NCI-H69 (cell line): ENCODE measurements around the gene RBPJ.
"Not testable (repeated sequence)": the region's sequence is repeated elsewhere in the genome, so short reads cannot be mapped to it uniquely, and the experiment has no call there.

Experiments used
- DNase-seq: peaks from one replicate; lab custom pipeline; 2025; lab: John Stamatoyannopoulos, UW

RBPJ gene

DNA sequence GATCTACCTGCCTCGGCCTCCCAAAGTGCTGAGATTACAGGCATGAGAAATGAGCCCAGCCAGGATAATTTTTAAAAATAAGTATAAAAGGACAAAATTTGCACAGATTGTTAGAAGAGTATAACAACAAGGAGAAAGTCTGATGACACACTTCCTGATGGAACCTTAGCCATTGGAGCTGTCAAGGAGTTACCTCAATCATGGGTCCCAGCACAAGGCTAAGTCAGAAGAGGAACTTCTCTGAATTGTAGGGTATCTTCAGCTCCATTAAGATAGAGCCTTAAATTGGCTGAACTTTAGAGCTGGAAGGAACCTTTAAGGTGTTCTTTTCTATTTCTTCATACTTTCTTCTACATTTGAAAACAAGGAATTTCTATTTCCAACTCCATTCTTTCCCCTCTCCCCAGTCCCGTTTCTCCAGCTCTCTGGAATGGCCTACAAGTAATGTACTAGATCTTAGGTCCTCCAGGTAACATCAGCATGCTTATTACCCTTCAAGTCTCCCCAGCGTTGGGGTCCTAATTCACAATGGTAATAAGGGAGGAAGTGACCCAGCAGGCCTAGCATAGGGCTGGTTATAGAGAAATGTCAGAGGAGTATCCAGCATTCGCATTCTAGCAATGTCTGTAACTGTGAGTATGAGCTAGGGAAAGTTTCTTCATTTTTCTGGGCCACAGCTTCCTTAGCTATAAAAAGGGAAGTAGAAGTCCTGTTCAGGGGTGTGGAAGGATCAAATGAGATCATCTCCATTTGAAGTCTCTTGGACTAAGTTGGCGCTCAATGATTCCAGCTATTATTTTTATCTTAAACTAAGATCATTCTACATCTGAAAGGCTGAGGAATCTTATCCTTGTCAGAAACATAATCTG lies 18.5 kb upstream of the RBPJ start:
- DNase-seq = no peak

DNA sequence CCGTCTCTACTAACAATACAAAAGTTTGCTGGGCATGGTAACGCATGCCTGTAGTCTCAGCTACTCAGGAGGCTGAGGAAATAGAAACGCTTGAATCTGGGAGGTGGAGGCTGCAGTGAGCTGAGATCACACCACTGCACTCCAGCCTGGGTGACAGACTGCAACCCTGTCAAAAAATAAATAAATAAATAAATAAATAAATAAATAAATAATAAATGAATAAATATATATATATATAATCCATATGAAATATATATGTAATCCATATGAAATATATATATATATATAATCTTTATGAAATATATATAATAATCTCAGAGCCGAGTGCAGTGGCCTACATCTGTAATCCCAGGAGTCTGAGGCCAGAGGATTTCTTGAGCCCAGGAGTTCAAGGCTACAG lies 17.8 kb upstream of the RBPJ start:
- DNase-seq = no peak

- DNase-seq = no peak
Observed at GRCh38 chr4:26307037-26307800, 13.6 kb upstream of the RBPJ start.

DNA sequence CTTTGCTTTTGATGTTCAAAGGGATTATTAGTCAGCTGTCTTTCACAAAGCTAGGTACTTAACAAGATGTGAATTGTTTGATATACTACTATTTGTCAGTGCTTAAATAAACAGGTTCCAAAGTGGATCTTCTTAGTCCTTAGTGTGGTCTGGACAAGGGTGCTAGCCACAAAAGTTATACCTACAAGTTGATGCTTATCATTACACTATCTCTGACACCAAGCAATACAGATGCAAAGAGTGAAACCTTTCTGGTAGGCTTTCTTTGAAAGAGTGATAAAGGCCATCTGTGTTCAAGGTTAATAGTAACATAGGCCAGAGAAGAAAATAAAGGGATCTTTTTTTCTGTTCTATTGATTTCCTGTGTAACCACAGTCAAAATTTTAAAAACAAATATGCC lies 12.2 kb upstream of the RBPJ start:
- DNase-seq = no peak

GRCh38 chr4:26310264-26310663 lies 10.6 kb upstream of the RBPJ start:
- DNase-seq = no peak

- no peak for DNase-seq
Observed at GRCh38 chr4:26311633-26312032, 9.2 kb upstream of the RBPJ start.

DNA sequence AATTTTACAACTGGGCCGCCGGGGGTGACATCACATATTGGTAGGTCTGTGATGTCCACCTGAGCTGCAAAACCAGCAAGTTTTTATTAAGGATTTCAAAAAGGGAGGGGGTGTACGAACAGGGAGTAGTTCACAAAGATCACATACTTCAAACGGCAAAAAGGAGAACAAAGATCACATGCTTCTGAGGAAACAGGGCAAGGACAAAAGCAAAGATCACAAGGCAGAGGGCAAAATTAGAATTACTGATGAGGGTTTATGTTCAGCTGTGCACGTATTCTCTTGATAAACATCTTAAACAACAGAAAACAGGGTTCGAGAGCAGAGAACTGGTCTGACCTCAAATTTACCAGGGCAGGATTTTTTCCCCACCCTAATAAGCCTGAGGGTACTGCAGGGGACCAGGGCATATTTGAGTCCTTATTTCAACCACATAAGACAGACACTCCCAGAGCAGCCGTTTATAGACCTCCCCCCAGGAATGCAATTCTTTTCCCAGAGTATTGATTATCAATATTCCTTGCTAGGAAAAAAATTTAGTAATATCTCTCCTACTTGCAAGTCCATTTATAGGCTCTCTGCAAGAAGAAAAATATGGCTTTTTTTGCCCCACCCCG lies 5.4 kb upstream of the RBPJ start:
- DNase-seq = not testable (repeated sequence)

- DNase-seq = no peak
Observed at GRCh38 chr4:26317766-26318165, 3.0 kb upstream of the RBPJ start.

DNA sequence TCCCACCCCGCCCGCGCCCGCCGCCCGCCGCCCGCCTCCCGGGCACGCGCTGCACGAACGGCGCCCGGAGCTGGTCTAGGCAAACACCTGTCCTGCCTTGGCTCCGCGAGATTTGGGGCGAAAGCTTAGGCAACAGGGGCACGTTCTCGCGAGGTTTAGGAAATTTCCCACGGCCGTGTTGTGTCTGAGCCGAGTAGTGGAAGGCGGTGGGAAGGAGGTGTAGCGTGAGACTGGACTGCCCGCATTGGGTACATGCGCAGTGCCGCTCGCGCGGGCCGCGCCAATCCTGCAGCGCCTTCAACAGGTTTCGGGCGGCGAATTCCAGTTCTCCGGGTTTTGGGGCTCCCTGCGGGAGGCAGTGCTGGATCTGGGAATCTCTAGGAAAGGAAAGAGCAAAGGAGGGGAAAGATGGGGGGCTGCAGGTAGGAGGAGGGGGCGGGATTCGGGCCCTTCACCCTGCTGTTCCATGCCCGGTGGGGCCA lies 1.3 kb upstream of the RBPJ start:
- peak; percentile 99 for DNase-seq

DNA sequence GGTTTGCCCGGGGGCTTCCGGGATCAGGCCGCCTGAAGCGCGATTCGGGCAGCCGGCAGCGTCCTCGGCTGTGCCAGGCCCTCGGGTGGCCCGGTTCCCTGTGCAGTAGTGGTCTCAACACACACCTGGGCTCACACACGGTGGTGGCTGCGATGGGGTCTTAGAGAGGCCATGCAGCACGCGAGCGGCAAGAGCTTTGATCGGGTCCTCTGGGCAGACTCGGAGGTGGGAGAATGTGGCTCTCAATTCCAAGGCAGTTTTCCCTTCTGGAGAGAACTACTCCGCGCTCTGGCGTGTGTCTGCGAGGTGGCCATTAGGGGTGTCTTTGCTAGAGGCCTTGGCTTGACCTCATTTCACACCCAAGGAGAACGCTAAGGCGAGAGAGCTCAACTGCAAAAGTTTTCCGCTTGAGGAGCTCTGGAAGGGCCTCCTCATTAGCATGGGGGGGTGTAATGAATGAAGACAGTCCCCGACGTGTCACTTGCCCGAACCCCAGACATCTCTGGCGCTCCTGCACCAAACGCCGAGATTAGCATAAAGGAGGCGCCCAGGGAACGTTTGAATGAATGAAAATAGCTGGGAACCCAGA lies 771 bp upstream of the RBPJ start:
- no peak for DNase-seq

- peak; percentile 63 for DNase-seq
Observed at GRCh38 chr4:26321373-26322221, 783 bp downstream of the RBPJ start.

DNA sequence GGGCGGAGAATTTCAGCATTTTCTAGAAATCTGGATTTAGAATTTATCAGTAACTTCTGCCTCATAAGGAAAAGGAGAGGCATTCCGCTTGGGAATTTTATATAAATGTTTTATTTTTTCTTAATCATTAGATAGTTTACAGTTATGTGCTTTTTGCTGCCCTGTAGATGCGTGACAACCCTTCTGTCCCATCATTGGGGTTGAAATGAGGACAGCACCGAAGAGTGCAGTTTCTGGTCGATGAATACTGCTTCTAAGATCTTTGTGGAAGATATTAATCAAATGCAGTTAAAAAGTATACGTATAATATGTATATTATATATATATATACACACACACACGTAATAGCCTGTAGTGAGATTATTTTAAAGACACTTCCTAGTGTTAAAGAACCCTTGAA lies 1.5 kb downstream of the RBPJ start:
- DNase-seq = no peak

- DNase-seq = no peak
Observed at GRCh38 chr4:26323821-26324220, 3.0 kb downstream of the RBPJ start.

DNA sequence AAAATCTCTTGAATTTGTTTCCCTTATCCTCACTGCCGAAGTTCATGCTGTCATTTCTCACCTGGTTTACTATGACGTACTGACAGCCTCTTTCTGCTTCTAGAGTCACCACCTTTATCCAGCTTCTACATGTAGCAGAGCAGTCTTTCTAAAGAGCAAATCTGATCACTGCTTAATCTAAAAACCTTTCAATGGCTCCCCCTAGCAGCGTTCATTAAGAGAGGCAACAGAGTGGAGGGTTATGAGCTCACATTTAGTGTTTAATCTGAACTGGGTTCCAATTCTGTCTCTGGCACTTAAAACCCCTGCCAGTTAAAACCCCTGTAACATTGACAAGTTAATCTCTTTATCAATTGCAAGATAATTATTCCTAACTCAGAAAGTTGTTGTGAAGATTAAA lies 4.4 kb downstream of the RBPJ start:
- peak; percentile 61 for DNase-seq

GRCh38 chr4:26326791-26327190 lies 6.0 kb downstream of the RBPJ start:
- peak; percentile 73 for DNase-seq

DNA sequence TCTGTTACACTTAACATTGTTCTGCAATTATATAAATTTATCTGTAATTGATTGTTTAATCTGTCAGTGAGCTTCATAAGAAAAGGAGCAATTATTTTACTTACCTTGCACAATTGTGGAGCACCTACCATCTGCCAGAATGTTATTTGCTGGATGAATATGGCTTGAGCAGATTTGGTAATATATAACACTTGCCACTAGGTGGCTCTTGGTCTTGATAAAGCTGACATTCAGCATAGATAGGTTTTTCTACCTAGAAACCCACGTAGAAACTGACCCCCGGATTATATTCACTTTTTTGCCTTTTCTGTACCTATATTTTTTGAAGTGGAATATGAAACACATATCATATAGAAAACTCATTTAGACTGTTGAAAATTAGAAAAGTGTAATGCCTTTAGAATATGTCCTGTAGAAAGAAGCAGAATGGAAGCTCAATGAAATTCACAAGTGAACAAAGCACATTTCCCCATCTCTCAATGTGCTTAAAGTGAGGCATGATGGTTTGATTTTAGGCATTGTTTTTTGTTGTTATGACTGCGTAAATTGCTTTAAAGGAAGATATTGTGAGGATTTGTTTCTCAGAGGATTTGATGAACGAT lies 9.5 kb downstream of the RBPJ start:
- DNase-seq = peak; percentile 80

DNA sequence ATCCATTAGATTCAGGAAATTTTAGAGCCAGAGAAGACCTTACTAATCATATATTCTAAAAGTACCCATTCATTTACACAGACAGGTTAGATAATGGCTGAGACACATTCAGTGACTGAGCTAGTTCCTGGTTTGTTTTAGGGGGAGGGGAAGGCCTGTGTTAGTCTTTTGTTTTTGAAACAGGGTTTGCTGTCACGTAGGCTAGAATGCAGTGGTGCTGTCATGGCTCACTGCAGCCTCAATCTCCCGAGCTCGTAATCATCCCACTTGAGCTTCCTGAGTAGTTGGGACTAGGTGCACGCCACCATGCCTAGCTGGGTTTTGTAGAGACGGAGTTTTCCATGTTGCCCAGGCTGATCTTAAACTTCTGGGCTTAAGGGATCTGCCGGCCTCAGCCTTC lies 10.1 kb downstream of the RBPJ start:
- peak; percentile 78 for DNase-seq

- peak; percentile 8 for DNase-seq
Observed at GRCh38 chr4:26331380-26331950, 10.7 kb downstream of the RBPJ start.

DNA sequence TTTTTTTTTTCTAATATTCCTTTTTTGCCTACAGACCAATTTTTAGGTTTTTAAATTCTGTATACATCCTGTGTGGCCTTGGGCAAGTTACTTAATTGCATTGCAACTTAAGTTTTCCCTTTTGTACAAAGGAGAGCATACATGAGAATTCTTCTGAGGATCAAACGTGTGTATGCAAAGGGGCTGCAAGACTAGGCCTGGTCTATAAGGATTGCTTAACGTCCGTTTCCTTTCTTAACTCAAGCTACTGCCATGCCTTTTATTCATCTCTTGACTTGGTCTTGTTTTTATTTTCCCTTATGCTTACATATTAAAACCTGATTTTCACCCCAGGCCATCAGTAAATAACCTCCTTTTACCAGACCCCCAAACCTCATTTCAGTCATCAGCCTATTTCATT lies 13.6 kb downstream of the RBPJ start:
- no peak for DNase-seq

GRCh38 chr4:26337612-26338011 lies 16.8 kb downstream of the RBPJ start:
- DNase-seq = no peak
